Ovary (tissue), 9 donors: Measurements from ENCODE around the gene CRYGN. TPM values are rescaled to one million over a fixed set of nuclear protein-coding genes. Genes with fewer than 3 reads are reported as not detected.
A peak's percentile ranks its signal among the peaks of the same experiment; 100 is the strongest.

Experiments used
- DNase-seq, 5 donors: peaks; one replicate each; pipeline ENCODE4 v3.0.0-alpha.2; 2019 to 2020
- H3K27ac ChIP-seq, 2 donors: fragments of 200-600 bp; one replicate each; pipeline versions ENCODE4 v1.5.1 to v1.8.0; 2019 to 2022
- H3K27me3 ChIP-seq: fragments of 200-600 bp; one replicate; pipeline ENCODE4 v1.8.0; 2022
- H3K36me3 ChIP-seq: fragments of 200-600 bp; sonication (generic); one replicate; pipeline ENCODE4 v1.5.1; 2019
- H3K4me1 ChIP-seq: one replicate; pipeline ENCODE4 v1.8.1; 2013; ENCODE audit warnings: mild to moderate bottlenecking, moderate library complexity; ENCODE audit not compliant: insufficient read depth
- H3K4me3 ChIP-seq: fragments of 200-600 bp; sonication (generic); one replicate; pipeline ENCODE4 v1.5.1; 2017
- H3K9me3 ChIP-seq, 2 donors: fragments of 200-600 bp in 1 of 2; sonication (generic) in 1 of 2; one replicate each; pipeline versions ENCODE4 v1.5.1 to v1.8.1; 2013 to 2019; ENCODE audit warnings: mild to moderate bottlenecking in 1 of 2, moderate library complexity in 1 of 2
- CTCF ChIP-seq, 3 donors: fragments of 450-650 bp in 2 of 3; fragments of 200-600 bp in 1 of 3; IDR thresholded peaks; one replicate each; pipeline versions ENCODE4 v1.5.1 to v1.8.0; 2016 to 2022; ENCODE audit warnings: antibody characterized with exemption in 3 of 3, mild to moderate bottlenecking in 1 of 3
- EP300 ChIP-seq: sonication (generic); formaldehyde crosslinking; IDR thresholded peaks from one replicate; pipeline ENCODE4 v1.6.1; 2017; ENCODE audit warnings: antibody characterized with exemption
- POLR2A ChIP-seq: fragments of 450-650 bp; IDR thresholded peaks from one replicate; pipeline ENCODE4 v1.6.1; 2017; ENCODE audit warnings: antibody characterized with exemption, mild to moderate bottlenecking, moderate library complexity
- WGBS, 3 donors: extraction: QIAGEN DNeasy Blood & Tissue Kit in 1 of 3; methylation state at CpG; one replicate each; pipeline versions ENCODE4 v1.1.5 to v1.1.7; 2013 to 2017; 5-methylcytosine and 5-hydroxymethylcytosine counted together
- intact Hi-C, 4 donors: fragments of 100-400 bp; cut with DNase I; formaldehyde crosslinking; loops; one replicate each; pipeline versions ENCODE4 v1.11.0 to v1.15.1; 2022 to 2023
- polyA plus RNA-seq, 2 donors: library from polyadenylated mRNA; stranded (reverse); fragments of 200-250 nt in 1 of 2; fragments of 350-450 nt in 1 of 2; fragmentation: Illumina TruSeq in 1 of 2; extraction: RNeasy Lipid Tissue Mini Kit (QIAGEN cat#74804) in 1 of 2; gene quantifications; one replicate each; pipeline ENCODE4 v1.2.3, GENCODE V29; 2013 to 2014
- total RNA-seq, 7 donors: library from RNA; depleted of rRNA in 2 of 7; stranded (reverse); fragments of >200 nt in 2 of 7; fragmentation: NEBNext Ultra II Directional in 3 of 7; extraction: Animal tissue kit (Norgen Biotek cat#: 25700) in 3 of 7; gene quantifications; one replicate each; pipeline versions ENCODE4 v1.1.0 to v1.2.4, GENCODE V29; 2016 to 2023
- donor health status: DM: no; HTN: no; CAD: no; lungs with moderate emphysema.
- donor health status: DM: no; HTN: no; CAD: no.
- donor health status: Bipolar disorder and iron deficiency.
- donor health status: DM: yes; HTN: yes; CAD: no.
- donor health status: DM: no; HTN: no; CAD: no.
- donor health status: DM: yes; HTN: yes; CAD: no.

CRYGN gene
- total and polyA plus RNA-seq, 9 donors = 0.24 to 2.3 (median 0.67) TPM; not detected in 2

GRCh38 chr7:151436446-151437158, 3.3 kb downstream of the CRYGN start:
- no peaks in the 10 kb centered on the region for H3K27me3 ChIP-seq
- H3K27ac ChIP-seq = peak overlapping the region; percentile 65 to 86
- no peak overlapping the region for H3K4me3 ChIP-seq
- peaks cover 15% of the 10 kb centered on the region for H3K4me1 ChIP-seq
- DNase-seq = peak; percentile 62 to 86 (median 79)
- H3K9me3 ChIP-seq = no peaks in the 10 kb centered on the region
- no peaks in the 10 kb centered on the region for H3K36me3 ChIP-seq
- WGBS, 3 donors = 16 to 18% (median 16%) methylated on average over 9 of the region's 9 CpGs
- intact Hi-C loops = no loop called here
- peak; percentile 22 for TF ChIP-seq EP300
- no peak for TF ChIP-seq POLR2A

GRCh38 chr7:151435971-151436370, 4.0 kb downstream of the CRYGN start:
- TF ChIP-seq EP300 (no peak), CTCF (IDR thresholded peaks at IDR 0.05) (no peak), POLR2A (no peak)
- no peak overlapping the region for H3K4me3 ChIP-seq
- intact Hi-C loops = no loop called here

GRCh38 chr7:151435103-151435916, 4.6 kb downstream of the CRYGN start:
- Histone ChIP-seq H3K27ac (peak overlapping the region in 1 of 2 donors; percentile 86), H3K27me3 (no peaks in the 10 kb centered on the region), H3K36me3 (no peaks in the 10 kb centered on the region), H3K9me3 (no peaks in the 10 kb centered on the region), H3K4me3 (no peak overlapping the region), H3K4me1 (peaks cover 7% of the 10 kb centered on the region)
- DNase-seq = peak in 4 of 5 donors; percentile 18 to 41 (median 26)
- intact Hi-C loops = no loop called here
- no peak for TF ChIP-seq POLR2A
- no peak for TF ChIP-seq EP300
- no peak for TF ChIP-seq CTCF (IDR thresholded peaks at IDR 0.05)
- WGBS, 3 donors = 86 to 89% (median 88%) methylated on average over 20 of the region's 20 CpGs

More at GRCh38 chr7:151435971-151436370, 4.0 kb downstream of the CRYGN start:
- H3K27ac ChIP-seq = peak overlapping the region; percentile 65 to 86
- peaks cover 11% of the 10 kb centered on the region for H3K4me1 ChIP-seq
- DNase-seq = peak in 3 of 5 donors; percentile 23 to 44 (median 26)
- no peaks in the 10 kb centered on the region for H3K36me3 ChIP-seq
- WGBS, 3 donors = 90 to 93% (median 91%) methylated on average over 15 of the region's 15 CpGs
- no peaks in the 10 kb centered on the region for H3K27me3 ChIP-seq
- H3K9me3 ChIP-seq = no peaks in the 10 kb centered on the region

GRCh38 chr7:151434549-151434948, 5.4 kb downstream of the CRYGN start:
- intact Hi-C loops = no loop called here
- H3K27ac ChIP-seq = no peak overlapping the region
- no peak for DNase-seq
- no peaks in the 10 kb centered on the region for H3K27me3 ChIP-seq
- no peak overlapping the region for H3K4me3 ChIP-seq
- 94 to 97% (median 94%) methylated on average over 4 of the region's 4 CpGs for WGBS, 3 donors
- TF ChIP-seq CTCF (IDR thresholded peaks at IDR 0.05) = no peak
- TF ChIP-seq POLR2A = no peak
- no peak for TF ChIP-seq EP300
- H3K9me3 ChIP-seq = no peaks in the 10 kb centered on the region
- H3K36me3 ChIP-seq = no peaks in the 10 kb centered on the region
- H3K4me1 ChIP-seq = peaks cover 7% of the 10 kb centered on the region
